ENCODE measurements around the gene FIZ1.

The FIZ1 gene

GRCh38 chr19:55599842-55600661 is 735 bp upstream of the FIZ1 start, which contains the start of gene ZNF524:
Gene ZNF524 (plus strand): TSS chr19:55600288. CDS start chr19:55602113, 1,825 bp downstream.
- Histone ChIP-seq H3K27ac (ENCODE audit: extremely low read depth, low read depth, low read length) (peak within 1 kb of the TSS; percentile 97), H3K4me1 (ENCODE audit: control insufficient read depth, insufficient read depth, low read length) (peaks cover 3% of the 10 kb centered on the region; the same call in 1 of the 2 replicates), H3K9me3 (ENCODE audit: control insufficient read depth, insufficient read depth, low read depth, low read length) (no peaks in the 10 kb centered on the region), H3K36me3 (ENCODE audit: control insufficient read depth in 2 of 2, insufficient read depth in 1 of 2, low read length in 2 of 2) (peaks cover 10 to 23% of the 10 kb centered on the region in 2 experiments), H3K4me3 (ENCODE audit: low read depth, low read length) (peak within 1 kb of the TSS; percentile 97)
- CTCF ChIA-PET = interaction anchor here (0.6 to 2.9 kb wide), 5 partner anchors 83 to 1174 kb away, joined by 3 to 9 read pairs (median 4); no protein-coding TSS in a partner anchor
- POLR2A ChIA-PET = interaction anchor here (0.5 to 4.4 kb wide), 29 partner anchors 13 to 484 kb away, joined by 3 to 71 read pairs (median 6); partner anchors contain the start of genes CCDC106, HSPBP1, ISOC2 and KMT5C
- TF ChIP-seq ZNF391 (tag by site-specific recombination; IDR thresholded peaks at IDR 0.05; ENCODE audit: borderline replicate concordance, low read depth) (peak; percentile 48; the same call in 1 of the 2 replicates), ZNF596 (tag by site-specific recombination; IDR thresholded peaks at IDR 0.05) (no peak), OSR2 (tag by site-specific recombination; IDR thresholded peaks at IDR 0.05) (peak; percentile 50; the same call in 1 of the 2 replicates), KLF1 (tag by site-specific recombination; IDR thresholded peaks at IDR 0.05) (peak; percentile 90), ZNF221 (tag by site-specific recombination; IDR thresholded peaks at IDR 0.05; ENCODE audit: borderline replicate concordance) (peak; percentile 76; the same call in 1 of the 2 replicates), KLF10 (tag by site-specific recombination; IDR thresholded peaks at IDR 0.05) (peak; percentile 65), ZNF830 (tag by site-specific recombination; IDR thresholded peaks at IDR 0.05; ENCODE audit: low read depth) (no peak), ZBTB20 (tag by site-specific recombination; IDR thresholded peaks at IDR 0.05) (peak; percentile 70), PBX3 (CRISPR knock-in tag; IDR thresholded peaks at IDR 0.05) (peak; percentile 72; the same call in 1 of the 2 replicates), ZNF169 (tag by site-specific recombination; IDR thresholded peaks at IDR 0.05) (0 out of 2 replicates have a peak, but pooled peaks have one; percentile 53), GLI4 (tag by site-specific recombination; IDR thresholded peaks at IDR 0.05) (0 out of 2 replicates have a peak, but pooled peaks have one; percentile 44), ZNF148 (tag by site-specific recombination; IDR thresholded peaks at IDR 0.05; ENCODE audit: borderline replicate concordance) (peak; percentile 40; the same call in 1 of the 2 replicates), ELK4 (IDR thresholded peaks at IDR 0.05; ENCODE audit: borderline replicate concordance, low read depth, low read length) (no peak), ZNF394 (tag by site-specific recombination; IDR thresholded peaks at IDR 0.05; ENCODE audit: borderline replicate concordance) (peak; percentile 9), ZNF449 (tag by site-specific recombination; IDR thresholded peaks at IDR 0.05) (0 out of 2 replicates have a peak, but pooled peaks have one; percentile 31), ZNF580 (tag by site-specific recombination; IDR thresholded peaks at IDR 0.05) (peak; percentile 82), ZNF623 (tag by site-specific recombination; IDR thresholded peaks at IDR 0.05) (0 out of 2 replicates have a peak, but pooled peaks have one; percentile 7), ZBTB10 (tag by site-specific recombination; IDR thresholded peaks at IDR 0.05) (0 out of 2 replicates have a peak, but pooled peaks have one; percentile 4), YY1 (tag by site-specific recombination; IDR thresholded peaks at IDR 0.05) (peak; percentile 99), KLF9 (tag by site-specific recombination; IDR thresholded peaks at IDR 0.05; ENCODE audit: low read depth) (peak; percentile 75), ZNF121 (tag by site-specific recombination; IDR thresholded peaks at IDR 0.05) (no peak), ZNF24 (tag by site-specific recombination; IDR thresholded peaks at IDR 0.05) (peak; percentile 38; the same call in 1 of the 2 replicates), ZNF521 (tag by site-specific recombination; IDR thresholded peaks at IDR 0.05) (no peak), ZBTB44 (tag by site-specific recombination; IDR thresholded peaks at IDR 0.05) (peak; percentile 80; the same call in 1 of the 2 replicates)

All from HEK293 (cell line).